ENCODE data around the gene NDUFS1. TPM values are rescaled to one million over a fixed set of nuclear protein-coding genes. Genes with fewer than 3 reads are reported as not detected.

Gene NDUFS1
- total RNA-seq, 3 donors from 2014 or later, result 132 to 172 (median 140) TPM

- no peak for TF ChIP-seq CTCF (IDR thresholded peaks at IDR 0.05)
- DNase-seq, result no peak
- Histone ChIP-seq H3K36me3 (ENCODE audit: low read depth) (no peaks in the 10 kb centered on the region), H3K4me3 (no peak overlapping the region), H3K9me3 (no peaks in the 10 kb centered on the region), H3K4me1 (ENCODE audit: low read depth) (peaks cover 3% of the 10 kb centered on the region)
- ATAC-seq, result no peak
- intact Hi-C loops (cut with DNase I, micrococcal nuclease), result no loop called here
These were observed 66.9 kb downstream of the NDUFS1 start for GRCh38 chr2:206092297-206092696.

- no peak for TF ChIP-seq CTCF (IDR thresholded peaks at IDR 0.05)
- Histone ChIP-seq H3K9me3 (no peaks in the 10 kb centered on the region), H3K36me3 (ENCODE audit: low read depth) (no peaks in the 10 kb centered on the region), H3K4me1 (ENCODE audit: low read depth) (peaks cover 8% of the 10 kb centered on the region), H3K4me3 (no peak overlapping the region)
- intact Hi-C loops (cut with DNase I, micrococcal nuclease), result no loop called here
- DNase-seq, result no peak
- ATAC-seq, result no peak
These were observed 71.0 kb downstream of the NDUFS1 start for GRCh38 chr2:206088248-206088647.

GRCh38 chr2:206086716-206087350 is 72.4 kb downstream of the NDUFS1 start:
- DNase-seq (no peak), ATAC-seq (no peak)
- no peak for TF ChIP-seq CTCF (IDR thresholded peaks at IDR 0.05)
- H3K36me3 ChIP-seq (ENCODE audit: low read depth), result no peaks in the 10 kb centered on the region
- no peaks in the 10 kb centered on the region for H3K9me3 ChIP-seq
- intact Hi-C loops (cut with DNase I, micrococcal nuclease), result no loop called here
- peaks cover 8% of the 10 kb centered on the region for H3K4me1 ChIP-seq (ENCODE audit: low read depth)
- peak overlapping the region; percentile 80 for H3K4me3 ChIP-seq

GRCh38 chr2:206085742-206086445 is 73.3 kb downstream of the NDUFS1 start, which contains the start of gene INO80D:
Gene INO80D, minus strand, starts transcription at chr2:206086174. Its CDS starts 23,158 bp downstream, at chr2:206063016.
- peaks cover 8% of the 10 kb centered on the region for H3K4me1 ChIP-seq (ENCODE audit: low read depth)
- no peaks in the 10 kb centered on the region for H3K36me3 ChIP-seq (ENCODE audit: low read depth)
- H3K9me3 ChIP-seq, result no peaks in the 10 kb centered on the region
- peak within 1 kb of the TSS; percentile 80 for H3K4me3 ChIP-seq
- ATAC-seq, result peak; percentile 89
- TF ChIP-seq CTCF (IDR thresholded peaks at IDR 0.05), result peak; percentile 44
- intact Hi-C loops (cut with DNase I, micrococcal nuclease), result no loop called here
- DNase-seq, result peak; percentile 83 to 86 (median 85)

- ATAC-seq, result peak; percentile 50
- intact Hi-C loops (cut with DNase I, micrococcal nuclease), result no loop called here
- peak; percentile 50 to 74 (median 68) for DNase-seq
These were observed 74.1 kb downstream of the NDUFS1 start for GRCh38 chr2:206084870-206085741.

More at GRCh38 chr2:206084870-206085741, 74.1 kb downstream of the NDUFS1 start:
- H3K4me3 ChIP-seq, result peak overlapping the region; percentile 80
- H3K36me3 ChIP-seq (ENCODE audit: low read depth), result no peaks in the 10 kb centered on the region
- TF ChIP-seq CTCF (IDR thresholded peaks at IDR 0.05), result no peak
- H3K4me1 ChIP-seq (ENCODE audit: low read depth), result peaks cover 8% of the 10 kb centered on the region
- no peaks in the 10 kb centered on the region for H3K9me3 ChIP-seq
